ENCODE results near the gene RTL9. TPM values are rescaled to one million over a fixed set of nuclear protein-coding genes. Genes with fewer than 3 reads are reported as not detected.

Gene RTL9
- total RNA-seq, 4 donors from 2014 or later, result under 0.01 TPM; not detected in 3

- DNase-seq, result no peak
- no peaks in the 10 kb centered on the region for H3K4me1 ChIP-seq
- in situ Hi-C loops (cut with MboI; ENCODE audit: low pct_ligation_motif_present in 1 of 4, low pct_unique_long_range_greater_than_20kb in 1 of 4, low sequenced_read_pairs in 3 of 4) (no loop called here), intact Hi-C loops (cut with DNase I; ENCODE audit: low total_unique reads) (loop anchor here (5.0 kb wide), 1 partner anchor 1017 kb away; no protein-coding TSS in a partner anchor)
- WGBS, 2 donors (ENCODE audit: low coverage in 1 of 2), result 15 to 17% methylated on average over 1 of the region's 1 CpG
- TF ChIP-seq CTCF (IDR thresholded peaks at IDR 0.05) (no peak), EP300 (IDR thresholded peaks at IDR 0.05; ENCODE audit: low read depth) (no peak)
- H3K9me3 ChIP-seq, result no peaks in the 10 kb centered on the region
- H3K36me3 ChIP-seq, result no peaks in the 10 kb centered on the region
- no peaks in the 10 kb centered on the region for H3K27me3 ChIP-seq
- no peak overlapping the region for H3K4me3 ChIP-seq
- H3K27ac ChIP-seq, result no peak overlapping the region
Measured at GRCh38 chrX:110359273-110359672, 625 bp downstream of the RTL9 start.

GRCh38 chrX:110363244-110363643, 4.6 kb downstream of the RTL9 start:
- Histone ChIP-seq H3K27me3 (no peaks in the 10 kb centered on the region), H3K9me3 (no peaks in the 10 kb centered on the region), H3K4me1 (no peaks in the 10 kb centered on the region), H3K27ac (no peak overlapping the region), H3K4me3 (no peak overlapping the region), H3K36me3 (no peaks in the 10 kb centered on the region)
- DNase-seq, result no peak
- in situ Hi-C loops (cut with MboI; ENCODE audit: low pct_ligation_motif_present in 1 of 4, low pct_unique_long_range_greater_than_20kb in 1 of 4, low sequenced_read_pairs in 3 of 4), result no loop called here
- intact Hi-C loops (cut with DNase I; ENCODE audit: low total_unique reads), result no loop called here
- TF ChIP-seq EP300 (IDR thresholded peaks at IDR 0.05; ENCODE audit: low read depth) (no peak), POLR2AphosphoS5 (IDR thresholded peaks at IDR 0.05) (no peak), CTCF (IDR thresholded peaks at IDR 0.05) (no peak), POLR2A (IDR thresholded peaks at IDR 0.05) (no peak)
- 78% methylated on average over 1 of the region's 1 CpG; no CpG with 5 or more reads in 1 of the 2 donors for WGBS, 2 donors (ENCODE audit: low coverage in 1 of 2)

- no peak for DNase-seq
- H3K27ac ChIP-seq, result no peak overlapping the region
- no peaks in the 10 kb centered on the region for H3K27me3 ChIP-seq
- 65 to 88% methylated on average over 2 of the region's 2 CpGs for WGBS, 2 donors (ENCODE audit: low coverage in 1 of 2)
- in situ Hi-C loops (cut with MboI; ENCODE audit: low pct_ligation_motif_present in 1 of 4, low pct_unique_long_range_greater_than_20kb in 1 of 4, low sequenced_read_pairs in 3 of 4), result no loop called here
- intact Hi-C loops (cut with DNase I; ENCODE audit: low total_unique reads), result no loop called here
- H3K4me1 ChIP-seq, result no peaks in the 10 kb centered on the region
- no peaks in the 10 kb centered on the region for H3K9me3 ChIP-seq
- no peaks in the 10 kb centered on the region for H3K36me3 ChIP-seq
- no peak overlapping the region for H3K4me3 ChIP-seq
- TF ChIP-seq POLR2AphosphoS5 (IDR thresholded peaks at IDR 0.05) (no peak), EP300 (IDR thresholded peaks at IDR 0.05; ENCODE audit: low read depth) (no peak), CTCF (IDR thresholded peaks at IDR 0.05) (no peak), POLR2A (IDR thresholded peaks at IDR 0.05) (no peak)
Measured at GRCh38 chrX:110373310-110373709, 14.7 kb downstream of the RTL9 start.

- 34 to 71% methylated on average over 1 of the region's 1 CpG for WGBS, 2 donors (ENCODE audit: low coverage in 1 of 2)
- H3K9me3 ChIP-seq, result no peaks in the 10 kb centered on the region
- H3K36me3 ChIP-seq, result no peaks in the 10 kb centered on the region
- TF ChIP-seq EP300 (IDR thresholded peaks at IDR 0.05; ENCODE audit: low read depth) (no peak), CTCF (IDR thresholded peaks at IDR 0.05) (no peak), POLR2A (IDR thresholded peaks at IDR 0.05) (no peak), POLR2AphosphoS5 (IDR thresholded peaks at IDR 0.05) (no peak)
- H3K27me3 ChIP-seq, result no peaks in the 10 kb centered on the region
- no peak overlapping the region for H3K4me3 ChIP-seq
- intact Hi-C loops (cut with DNase I; ENCODE audit: low total_unique reads), result no loop called here
- no peak overlapping the region for H3K27ac ChIP-seq
- in situ Hi-C loops (cut with MboI; ENCODE audit: low pct_ligation_motif_present in 1 of 4, low pct_unique_long_range_greater_than_20kb in 1 of 4, low sequenced_read_pairs in 3 of 4), result no loop called here
- H3K4me1 ChIP-seq, result no peaks in the 10 kb centered on the region
- DNase-seq, result no peak
Measured at GRCh38 chrX:110374559-110374958, 15.9 kb downstream of the RTL9 start.
